ENCODE measurements around the gene ZNF407.

The ZNF407 gene

DNA sequence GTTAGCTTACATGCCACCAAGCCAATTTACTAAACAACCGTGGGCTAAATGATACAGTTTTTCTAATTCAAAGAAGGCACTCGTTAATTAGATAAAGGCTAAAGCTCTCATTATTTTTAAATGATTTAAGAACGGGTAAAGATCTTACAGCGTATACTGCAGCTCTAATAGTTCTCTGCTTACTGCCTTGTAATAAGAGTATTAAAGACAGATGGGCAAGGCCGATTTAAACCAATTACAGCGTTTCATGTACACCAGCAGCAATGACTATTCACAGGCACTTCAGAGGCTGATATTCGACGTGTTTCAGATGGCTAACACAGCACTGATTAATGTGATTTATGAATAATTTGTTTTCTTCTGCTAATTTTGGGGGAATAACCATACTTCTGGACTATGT, 259.3 kb downstream of the ZNF407 start:
- in situ Hi-C loops (cut with HindIII; ENCODE audit: low sequenced_read_pairs), result no loop called here
- TF ChIP-seq, protein P1, sequence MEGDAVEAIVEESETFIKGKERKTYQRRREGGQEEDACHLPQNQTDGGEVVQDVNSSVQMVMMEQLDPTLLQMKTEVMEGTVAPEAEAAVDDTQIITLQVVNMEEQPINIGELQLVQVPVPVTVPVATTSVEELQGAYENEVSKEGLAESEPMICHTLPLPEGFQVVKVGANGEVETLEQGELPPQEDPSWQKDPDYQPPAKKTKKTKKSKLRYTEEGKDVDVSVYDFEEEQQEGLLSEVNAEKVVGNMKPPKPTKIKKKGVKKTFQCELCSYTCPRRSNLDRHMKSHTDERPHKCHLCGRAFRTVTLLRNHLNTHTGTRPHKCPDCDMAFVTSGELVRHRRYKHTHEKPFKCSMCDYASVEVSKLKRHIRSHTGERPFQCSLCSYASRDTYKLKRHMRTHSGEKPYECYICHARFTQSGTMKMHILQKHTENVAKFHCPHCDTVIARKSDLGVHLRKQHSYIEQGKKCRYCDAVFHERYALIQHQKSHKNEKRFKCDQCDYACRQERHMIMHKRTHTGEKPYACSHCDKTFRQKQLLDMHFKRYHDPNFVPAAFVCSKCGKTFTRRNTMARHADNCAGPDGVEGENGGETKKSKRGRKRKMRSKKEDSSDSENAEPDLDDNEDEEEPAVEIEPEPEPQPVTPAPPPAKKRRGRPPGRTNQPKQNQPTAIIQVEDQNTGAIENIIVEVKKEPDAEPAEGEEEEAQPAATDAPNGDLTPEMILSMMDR (IDR thresholded peaks at IDR 0.05; ENCODE audit: low read depth, low read length, missing control alignments), result no peak
- DNase-seq (ENCODE audit: low read depth), result no peak
- no peak overlapping the region for H3K4me3 ChIP-seq (ENCODE audit: low read depth, low read length)

DNA sequence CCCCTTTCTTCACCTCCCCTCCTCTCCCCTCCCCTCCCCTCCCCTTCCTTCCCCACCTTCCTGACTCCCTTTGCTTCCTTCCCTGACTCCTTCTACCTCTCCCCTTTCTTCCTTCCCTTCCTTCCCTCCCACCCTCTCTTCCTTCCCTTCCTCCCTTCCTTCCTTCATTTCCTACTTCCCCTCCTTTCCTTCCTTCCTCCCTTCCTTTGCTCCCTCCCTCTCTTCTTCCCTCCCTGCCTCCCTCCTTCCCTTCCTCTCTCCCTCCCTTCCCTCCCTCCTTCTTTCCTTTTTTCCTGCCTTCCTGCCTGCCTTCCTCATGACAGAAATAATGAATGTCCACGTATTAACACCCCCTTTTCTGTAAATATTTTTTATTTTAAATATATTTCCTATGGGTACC, 260.2 kb downstream of the ZNF407 start:
- in situ Hi-C loops (cut with HindIII; ENCODE audit: low sequenced_read_pairs), result no loop called here
- TF ChIP-seq, protein P1 (IDR thresholded peaks at IDR 0.05; ENCODE audit: low read depth, low read length, missing control alignments), result no peak
- H3K4me3 ChIP-seq (ENCODE audit: low read depth, low read length), result no peak overlapping the region
- no peak for DNase-seq (ENCODE audit: low read depth)

DNA sequence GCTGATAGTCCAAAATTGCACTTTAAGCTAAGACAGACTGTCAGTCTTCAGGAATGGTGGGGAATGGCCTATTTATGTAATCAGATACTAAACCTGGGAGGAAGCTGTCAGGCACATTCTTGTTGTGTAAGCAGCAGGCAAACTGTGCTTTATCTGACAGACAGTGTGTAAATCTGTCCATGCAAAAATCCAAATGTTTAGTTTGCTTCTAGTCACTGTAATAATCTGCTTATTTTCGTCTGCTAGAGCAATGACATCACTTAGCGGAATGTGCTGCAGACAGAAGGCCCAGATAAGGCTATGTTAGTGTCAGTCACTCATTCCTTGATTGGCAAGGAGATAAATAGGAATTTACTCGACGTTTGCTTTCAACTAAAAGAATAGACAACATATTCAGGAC, 263.5 kb downstream of the ZNF407 start:
- no peak overlapping the region for H3K4me3 ChIP-seq (ENCODE audit: low read depth, low read length)
- DNase-seq (ENCODE audit: low read depth), result no peak
- TF ChIP-seq, protein P1 (IDR thresholded peaks at IDR 0.05; ENCODE audit: low read depth, low read length, missing control alignments), result no peak
- in situ Hi-C loops (cut with HindIII; ENCODE audit: low sequenced_read_pairs), result no loop called here

DNA sequence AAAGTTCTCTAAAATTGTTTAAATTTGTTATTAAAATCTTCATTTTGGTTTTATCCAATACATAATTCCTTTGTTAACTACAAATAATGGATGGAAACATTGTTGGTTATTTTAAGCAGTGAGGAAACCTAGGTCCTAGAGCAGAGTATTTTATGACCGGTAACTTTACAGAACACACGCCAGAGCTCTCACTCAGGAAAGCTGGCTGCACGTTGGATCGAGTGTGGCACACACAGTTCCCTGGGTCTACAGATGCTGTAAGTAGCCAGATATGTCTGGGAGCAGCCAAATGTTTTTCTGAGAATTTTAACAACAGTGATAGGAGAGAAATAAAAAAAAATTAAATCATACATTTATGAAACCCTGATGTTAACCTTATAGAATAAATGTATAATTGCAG, 264.4 kb downstream of the ZNF407 start:
- no peak for DNase-seq (ENCODE audit: low read depth)
- in situ Hi-C loops (cut with HindIII; ENCODE audit: low sequenced_read_pairs), result no loop called here
- H3K4me3 ChIP-seq (ENCODE audit: low read depth, low read length), result no peak overlapping the region
- TF ChIP-seq, protein P1 (IDR thresholded peaks at IDR 0.05; ENCODE audit: low read depth, low read length, missing control alignments), result no peak

DNA sequence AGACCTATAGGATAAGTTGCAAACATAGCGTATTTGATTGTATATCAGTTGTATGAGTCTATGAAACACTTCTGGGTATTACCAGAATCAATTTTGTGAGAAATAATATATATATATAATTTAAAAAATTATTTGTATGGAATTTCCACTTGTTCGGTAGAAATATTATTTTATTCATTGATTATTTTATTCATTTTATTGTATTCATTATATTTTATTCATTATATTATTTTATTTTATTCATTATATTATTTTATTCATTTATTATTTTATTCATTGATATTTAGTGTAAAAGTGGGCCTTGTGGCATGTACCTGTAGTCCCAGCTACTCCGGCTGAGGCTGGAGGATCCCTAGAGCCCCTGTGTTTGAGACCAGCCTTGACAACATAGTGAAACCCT, 268.9 kb downstream of the ZNF407 start:
- in situ Hi-C loops (cut with HindIII; ENCODE audit: low sequenced_read_pairs), result no loop called here
- no peak for DNase-seq (ENCODE audit: low read depth)
- no peak overlapping the region for H3K4me3 ChIP-seq (ENCODE audit: low read depth, low read length)
- TF ChIP-seq, protein P1 (IDR thresholded peaks at IDR 0.05; ENCODE audit: low read depth, low read length, missing control alignments), result no peak

DNA sequence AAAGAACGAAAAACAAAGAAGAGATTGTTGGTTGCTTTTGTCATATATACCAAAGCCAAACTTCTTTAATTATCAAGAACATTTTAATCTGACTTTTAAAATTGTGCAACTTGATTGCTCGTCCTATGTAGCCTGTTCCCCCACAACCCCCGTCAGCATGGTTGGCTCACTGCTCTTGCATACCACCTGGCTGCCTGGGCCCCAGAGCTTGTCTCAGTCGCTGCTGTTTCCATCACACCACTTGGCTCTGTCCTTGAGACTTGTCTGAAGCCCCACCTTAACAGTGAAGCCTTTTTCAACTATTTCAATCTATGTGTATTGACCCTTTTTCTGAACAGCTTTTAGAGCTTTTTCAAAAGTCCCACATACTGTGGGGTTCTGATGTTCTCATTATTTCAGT, 270.8 kb downstream of the ZNF407 start:
- no peak overlapping the region for H3K4me3 ChIP-seq (ENCODE audit: low read depth, low read length)
- TF ChIP-seq, protein P1 (IDR thresholded peaks at IDR 0.05; ENCODE audit: low read depth, low read length, missing control alignments), result no peak
- in situ Hi-C loops (cut with HindIII; ENCODE audit: low sequenced_read_pairs), result no loop called here
- no peak for DNase-seq (ENCODE audit: low read depth)
